ENCODE data around the gene TINAG.
"Not testable (repeated sequence)": the region's sequence is repeated elsewhere in the genome, so short reads cannot be mapped to it uniquely, and the experiment has no call there.

TINAG gene

GRCh38 chr6:54307439-54307910, 766 bp upstream of the TINAG start:
- in situ Hi-C loops (cut with MboI; ENCODE audit: low sequenced_read_pairs), result no loop called here

DNA sequence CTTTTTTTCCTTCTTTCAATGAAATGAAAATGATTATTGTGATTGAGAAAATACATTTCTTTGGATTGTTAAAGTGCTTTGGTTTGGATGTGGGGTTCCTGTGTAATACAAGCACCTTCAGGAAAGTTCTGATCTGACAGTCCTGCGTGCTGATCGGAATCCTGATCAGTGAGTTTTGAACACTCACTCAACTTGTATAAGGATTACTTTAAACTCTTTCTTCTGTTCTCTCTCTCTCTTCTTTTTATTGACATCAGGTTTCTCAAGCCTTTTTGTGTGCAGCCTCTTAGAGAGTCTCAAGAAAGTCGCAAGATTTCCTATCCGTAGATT, 710 bp downstream of the TINAG start:
- in situ Hi-C loops (cut with MboI; ENCODE audit: low sequenced_read_pairs), result no loop called here

DNA sequence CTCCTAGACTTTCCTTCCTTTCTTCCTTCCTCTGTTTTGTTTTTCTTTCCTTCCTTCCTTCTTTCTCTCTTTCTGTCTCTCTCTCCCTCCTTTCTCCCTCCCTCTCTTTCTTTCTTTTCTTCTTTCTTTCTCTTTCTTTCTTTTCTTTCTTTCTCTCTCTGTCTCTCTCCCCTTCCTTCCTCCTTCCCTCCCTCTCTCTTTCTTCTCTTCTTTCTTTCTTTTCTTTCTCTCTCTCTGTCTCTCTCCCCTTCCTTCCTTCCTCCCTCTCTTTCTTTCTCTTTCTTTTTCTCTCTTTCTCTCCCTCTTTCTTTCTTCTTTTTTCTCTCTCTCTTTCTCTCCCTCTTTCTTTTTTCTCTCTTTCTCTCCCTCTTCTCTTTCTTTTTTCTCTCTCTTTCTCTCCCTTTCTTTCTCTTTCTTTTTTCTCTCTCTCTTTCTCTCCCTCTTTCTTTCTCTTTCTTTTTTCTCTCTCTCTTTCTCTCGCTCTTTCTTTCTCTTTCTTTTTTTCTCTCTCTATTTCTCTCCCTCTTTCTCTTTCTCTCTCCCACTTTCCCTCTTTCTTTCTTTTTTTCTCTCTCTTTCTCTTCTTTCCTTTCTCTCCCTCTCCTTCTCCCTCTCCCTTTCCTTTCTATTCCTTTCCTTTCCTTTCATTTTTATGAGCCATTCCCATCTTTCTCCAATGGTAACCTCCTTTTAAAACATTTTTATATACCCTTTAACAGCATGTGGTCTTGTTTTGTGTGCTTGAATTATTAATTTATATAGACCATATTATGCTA, 2.3 kb downstream of the TINAG start:
- in situ Hi-C loops (cut with MboI; ENCODE audit: low sequenced_read_pairs), result no loop called here

DNA sequence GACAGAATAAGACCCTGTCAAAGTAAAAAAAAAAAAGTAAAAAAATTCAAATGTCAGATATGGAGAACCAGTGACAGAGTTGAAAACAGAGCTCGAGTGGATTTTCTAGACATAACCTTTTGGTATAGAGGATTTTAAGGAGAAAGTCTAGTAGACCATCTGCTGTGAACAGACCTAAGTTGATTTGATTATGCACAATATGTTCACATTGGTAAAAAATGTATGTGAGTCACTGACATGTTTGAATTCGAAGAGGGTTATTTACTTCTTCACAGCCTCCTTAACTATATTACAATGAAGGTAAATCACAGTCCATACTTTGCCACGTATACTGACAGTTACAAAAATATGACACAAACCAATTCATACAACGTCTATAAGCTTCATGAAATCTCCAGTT, 7.4 kb downstream of the TINAG start:
- in situ Hi-C loops (cut with MboI; ENCODE audit: low sequenced_read_pairs), result no loop called here

GRCh38 chr6:54320871-54321270, 12.6 kb downstream of the TINAG start:
- in situ Hi-C loops (cut with MboI; ENCODE audit: low sequenced_read_pairs), result no loop called here

DNA sequence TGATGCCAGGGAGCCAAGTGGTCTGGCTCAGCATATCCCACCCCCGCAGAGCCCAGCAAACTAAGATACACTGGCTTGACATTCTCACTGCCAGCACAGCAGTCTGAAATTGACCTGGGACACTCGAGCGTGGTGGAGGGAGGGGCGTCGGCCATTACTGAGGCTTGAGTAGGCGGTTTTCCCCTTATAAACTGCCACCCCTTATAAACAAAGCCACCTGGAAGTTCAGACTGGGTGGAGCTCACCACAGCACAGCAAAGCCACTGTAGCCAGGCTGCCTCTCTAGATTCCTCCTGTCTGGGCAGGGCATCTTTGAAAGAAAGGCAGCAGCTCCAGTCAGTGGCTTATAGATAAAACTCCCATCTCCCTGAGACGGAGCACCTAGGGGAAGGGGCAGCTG, 19.4 kb downstream of the TINAG start:
- in situ Hi-C loops (cut with MboI; ENCODE audit: low sequenced_read_pairs), result no loop called here

DNA sequence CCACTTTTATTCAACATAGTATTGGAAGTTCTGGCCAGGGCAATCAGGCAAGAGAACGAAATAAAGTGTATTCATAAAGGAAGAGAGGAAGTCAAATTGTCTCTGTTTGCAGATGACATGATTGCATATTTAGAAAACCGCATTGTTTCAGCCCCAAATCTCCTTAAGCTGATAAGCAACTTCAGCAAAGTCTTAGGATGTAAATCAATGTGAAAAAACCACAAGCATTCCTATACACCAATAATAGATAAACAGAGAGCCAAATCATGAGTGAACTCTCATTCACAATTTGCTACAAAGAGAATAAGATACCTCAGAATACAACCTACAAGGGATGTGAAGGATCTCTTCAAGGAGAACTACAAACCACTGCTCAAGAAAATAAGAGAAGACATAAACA, 23.3 kb downstream of the TINAG start:
- in situ Hi-C loops (cut with MboI; ENCODE audit: low sequenced_read_pairs), result not testable (repeated sequence)

DNA sequence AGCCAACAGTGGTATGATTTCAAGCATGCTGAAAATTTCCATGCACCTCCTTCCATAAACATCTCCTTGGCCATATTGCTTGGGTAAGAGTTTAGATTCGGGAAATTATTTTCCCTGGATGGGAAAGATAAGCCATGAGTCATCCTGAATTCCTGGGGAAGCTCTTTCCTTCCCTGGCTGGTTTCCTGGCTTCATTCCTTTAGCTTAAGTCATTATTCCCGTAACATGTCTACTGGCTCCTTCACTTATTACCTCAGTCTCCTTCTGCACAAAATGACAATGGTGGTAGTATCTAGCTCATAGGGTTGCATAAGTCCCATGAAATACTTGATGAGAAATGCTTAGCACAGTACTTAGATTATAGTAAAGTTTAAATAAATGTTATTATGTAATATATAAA, 27.6 kb downstream of the TINAG start:
- in situ Hi-C loops (cut with MboI; ENCODE audit: low sequenced_read_pairs), result no loop called here

- in situ Hi-C loops (cut with MboI; ENCODE audit: low sequenced_read_pairs), result no loop called here
Measured at GRCh38 chr6:54353975-54354374, 45.7 kb downstream of the TINAG start.

GRCh38 chr6:54354608-54355007, 46.4 kb downstream of the TINAG start:
- in situ Hi-C loops (cut with MboI; ENCODE audit: low sequenced_read_pairs), result no loop called here

DNA sequence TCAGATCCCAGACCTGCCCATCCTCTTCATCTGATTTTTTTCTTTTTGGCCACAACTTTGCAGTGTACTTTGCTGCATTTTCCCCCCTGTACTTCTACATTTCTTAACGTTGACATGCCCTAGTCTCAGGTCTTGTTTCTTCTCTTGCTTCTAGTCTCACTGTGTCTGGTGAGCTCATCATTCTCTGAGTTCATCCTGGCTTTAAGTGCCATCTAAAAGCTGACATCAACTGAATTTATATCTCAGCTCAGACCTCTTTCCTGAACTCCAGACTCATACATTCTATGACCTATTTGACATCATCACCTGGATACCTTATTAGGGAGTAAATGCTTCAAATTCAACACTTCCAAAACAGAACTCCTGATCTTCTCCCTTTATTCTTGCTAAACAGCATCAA, 48.9 kb downstream of the TINAG start:
- in situ Hi-C loops (cut with MboI; ENCODE audit: low sequenced_read_pairs), result no loop called here

GRCh38 chr6:54361188-54361587, 52.9 kb downstream of the TINAG start:
- in situ Hi-C loops (cut with MboI; ENCODE audit: low sequenced_read_pairs), result no loop called here

DNA sequence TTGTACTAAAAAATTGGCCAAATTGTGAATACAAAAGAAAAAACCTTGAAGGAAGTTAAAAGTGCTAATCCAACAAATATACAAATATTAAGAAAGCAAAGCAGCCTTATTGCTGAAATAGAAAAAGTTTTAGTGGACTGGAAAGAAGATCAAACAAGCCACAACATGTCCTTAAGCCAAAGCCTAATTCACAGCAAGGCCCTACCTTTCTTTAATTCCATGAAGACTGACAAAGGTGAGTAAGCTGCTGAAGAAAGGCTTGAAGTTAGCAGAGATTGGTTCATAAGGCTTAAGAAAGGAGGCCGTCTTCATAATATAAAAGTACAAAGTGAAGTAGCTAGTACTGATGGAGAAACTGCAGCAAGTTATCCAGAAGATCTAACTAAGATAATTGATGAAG, 53.5 kb downstream of the TINAG start:
- in situ Hi-C loops (cut with MboI; ENCODE audit: low sequenced_read_pairs), result no loop called here

GRCh38 chr6:54366667-54367327, 58.6 kb downstream of the TINAG start:
- in situ Hi-C loops (cut with MboI; ENCODE audit: low sequenced_read_pairs), result no loop called here

DNA sequence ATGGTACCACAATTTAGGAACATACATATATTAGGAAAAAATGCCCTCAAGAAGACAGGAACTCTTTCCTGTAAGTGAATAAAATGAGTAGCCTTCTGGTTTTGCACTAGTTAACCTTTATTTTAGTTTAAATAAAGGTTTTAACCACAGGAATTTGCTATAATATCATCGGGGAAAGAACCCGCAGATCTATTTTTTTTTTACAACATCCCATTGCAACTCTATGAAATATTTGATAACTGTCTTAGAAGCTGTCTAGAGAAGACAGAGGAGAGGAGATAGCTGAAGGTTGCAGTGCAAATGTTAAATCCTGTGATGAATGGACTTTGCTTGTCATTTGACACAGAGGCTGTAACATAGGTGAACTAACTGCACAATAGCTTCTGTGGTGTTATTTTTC, 69.5 kb downstream of the TINAG start:
- in situ Hi-C loops (cut with MboI; ENCODE audit: low sequenced_read_pairs), result no loop called here

GRCh38 chr6:54386295-54386694, 78.1 kb downstream of the TINAG start:
- in situ Hi-C loops (cut with MboI; ENCODE audit: low sequenced_read_pairs), result no loop called here

GRCh38 chr6:54390362-54390761, 82.1 kb downstream of the TINAG start:
- in situ Hi-C loops (cut with MboI; ENCODE audit: low sequenced_read_pairs), result no loop called here

DNA sequence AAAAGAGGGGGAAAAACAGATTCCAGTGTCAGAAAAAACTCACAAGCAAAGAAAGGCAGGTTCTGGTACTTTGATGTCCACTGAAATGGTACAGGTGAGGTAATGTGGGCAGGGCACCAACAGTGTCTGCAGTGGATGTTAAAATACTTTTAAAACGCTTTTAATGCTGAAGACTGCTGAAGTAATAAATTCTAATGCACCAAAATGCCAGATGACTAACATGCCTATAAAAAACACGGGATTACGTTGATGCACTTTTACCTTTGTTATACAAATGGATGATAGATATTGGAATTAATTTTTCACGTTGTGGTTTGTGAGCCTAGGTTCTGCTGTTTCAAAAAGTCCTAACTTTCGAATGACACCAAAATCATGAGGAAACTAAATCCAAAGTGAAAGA, 83.3 kb downstream of the TINAG start:
- in situ Hi-C loops (cut with MboI; ENCODE audit: low sequenced_read_pairs), result no loop called here

DNA sequence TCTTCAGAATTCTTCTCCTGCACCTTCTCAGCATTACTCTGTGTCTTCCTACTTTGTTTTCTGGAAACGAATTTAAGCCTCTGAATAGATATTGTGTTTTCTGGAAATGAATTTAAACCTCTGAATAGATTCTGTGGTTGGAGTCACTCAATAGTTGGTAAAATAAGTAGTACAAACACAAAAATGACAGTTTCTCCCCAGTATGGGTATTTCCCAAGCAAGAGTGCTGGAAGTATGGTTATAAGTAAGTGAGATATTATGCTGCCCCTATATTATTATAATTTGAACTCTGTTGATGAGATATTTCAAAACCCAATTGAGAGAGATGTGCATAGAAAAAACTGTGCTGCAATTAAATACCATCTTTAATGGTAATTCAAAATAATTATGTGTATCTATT, 94.9 kb downstream of the TINAG start:
- in situ Hi-C loops (cut with MboI; ENCODE audit: low sequenced_read_pairs), result no loop called here

DNA sequence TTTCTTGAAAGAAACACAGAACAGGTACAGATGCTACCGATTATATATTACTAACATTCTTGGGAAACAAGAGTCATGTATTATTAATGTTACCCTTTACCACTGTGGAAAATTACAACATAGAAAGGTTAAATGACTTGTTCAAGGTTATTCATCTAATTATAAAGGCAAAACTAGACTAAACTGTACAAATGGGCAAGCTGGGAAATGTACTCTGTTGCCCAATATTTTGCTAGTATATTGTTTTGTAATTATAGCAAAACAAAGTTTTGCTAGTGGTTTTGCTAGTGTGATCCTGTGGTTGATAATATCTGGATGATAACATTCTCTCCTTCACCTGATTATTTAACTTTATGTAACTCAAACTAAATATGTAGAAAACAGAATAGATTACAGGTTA, 96.5 kb downstream of the TINAG start:
- in situ Hi-C loops (cut with MboI; ENCODE audit: low sequenced_read_pairs), result no loop called here

GRCh38 chr6:54411767-54412166, 103.5 kb downstream of the TINAG start:
- in situ Hi-C loops (cut with MboI; ENCODE audit: low sequenced_read_pairs), result no loop called here

DNA sequence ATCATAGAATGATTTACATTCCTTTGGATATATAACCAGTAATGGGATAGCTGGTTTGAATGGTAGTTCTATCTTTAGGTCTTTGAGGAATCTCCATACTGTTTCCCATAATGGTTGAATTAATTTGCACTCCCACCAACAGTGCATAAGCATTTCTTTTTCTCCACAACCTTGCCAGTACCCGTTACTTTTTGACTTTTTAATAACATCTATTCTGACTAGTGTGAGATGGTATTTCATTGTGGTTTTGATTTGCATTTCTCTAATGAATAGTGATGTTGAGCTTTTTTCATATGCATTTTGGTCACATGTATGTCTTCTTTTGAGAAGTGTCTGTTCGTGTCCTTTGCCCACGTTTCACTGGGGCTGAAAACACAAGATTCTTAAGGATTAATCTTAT, 107.3 kb downstream of the TINAG start:
- in situ Hi-C loops (cut with MboI; ENCODE audit: low sequenced_read_pairs), result no loop called here

- in situ Hi-C loops (cut with MboI; ENCODE audit: low sequenced_read_pairs), result no loop called here
Measured at GRCh38 chr6:54419885-54420284, 111.6 kb downstream of the TINAG start.
